Stimulated activated naive CD4-positive, alpha-beta T cell (primary cell): Measurements from ENCODE around the gene KRTAP10-10.
"Not testable (repeated sequence)": the region's sequence is repeated elsewhere in the genome, so short reads cannot be mapped to it uniquely, and the experiment has no call there.

Experiments
- DNase-seq, 6 experiments: peaks; one replicate each; lab custom pipeline; 2025; lab: John Stamatoyannopoulos, UW

Gene KRTAP10-10

DNA sequence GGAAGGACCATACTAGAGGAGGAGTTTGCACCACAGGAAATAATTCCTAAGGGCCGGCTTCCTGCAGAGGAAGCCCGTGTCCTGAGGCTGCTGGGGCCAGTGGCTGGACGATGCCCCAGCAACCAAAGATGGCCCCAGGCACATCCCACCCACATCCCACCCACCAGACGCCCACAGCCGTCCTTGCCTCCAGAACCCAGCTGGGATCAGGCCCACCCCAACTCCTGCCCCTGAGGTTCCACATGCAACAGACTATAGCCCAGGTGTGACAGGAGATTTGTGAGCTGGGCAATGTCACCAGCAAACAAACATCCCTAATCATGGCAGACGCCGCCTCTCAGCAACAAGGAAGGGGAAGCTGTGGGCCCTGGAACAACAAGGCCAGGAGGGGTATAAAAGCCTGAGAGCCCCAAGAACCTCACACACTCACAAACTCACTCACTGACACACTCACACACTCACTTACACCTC lies 10.4 kb upstream of the KRTAP10-10 start, which contains the start of gene KRTAP10-9:
KRTAP10-9 (plus strand) TSS at position 421 of the 471 bp plus-strand sequence. CDS start 79 bp downstream, outside the sequence.
- no peak for DNase-seq

DNA sequence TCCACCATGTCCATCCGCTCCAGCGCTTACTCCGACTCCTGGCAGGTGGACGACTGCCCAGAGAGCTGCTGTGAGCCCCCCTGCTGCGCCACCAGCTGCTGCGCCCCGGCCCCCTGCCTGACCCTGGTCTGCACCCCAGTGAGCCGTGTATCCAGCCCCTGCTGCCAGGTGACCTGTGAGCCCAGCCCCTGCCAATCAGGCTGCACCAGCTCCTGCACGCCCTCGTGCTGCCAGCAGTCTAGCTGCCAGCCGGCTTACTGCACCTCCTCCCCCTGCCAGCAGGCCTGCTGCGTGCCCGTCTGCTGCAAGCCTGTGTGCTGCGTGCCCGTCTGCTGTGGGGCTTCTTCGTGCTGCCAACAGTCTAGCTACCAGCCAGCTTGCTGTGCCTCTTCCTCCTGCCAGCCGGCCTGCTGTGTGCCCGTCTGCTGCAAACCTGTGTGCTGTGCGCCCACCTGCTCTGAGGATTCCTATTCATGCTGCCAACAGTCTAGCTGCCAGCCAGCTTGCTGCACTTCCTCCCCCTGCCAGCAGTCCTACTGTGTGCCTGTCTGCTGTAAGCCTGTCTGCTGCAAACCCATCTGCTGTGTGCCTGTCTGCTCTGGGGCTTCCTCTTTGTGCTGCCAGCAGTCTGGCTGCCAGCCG lies 9.9 kb upstream of the KRTAP10-10 start:
- DNase-seq = not testable (repeated sequence)

DNA sequence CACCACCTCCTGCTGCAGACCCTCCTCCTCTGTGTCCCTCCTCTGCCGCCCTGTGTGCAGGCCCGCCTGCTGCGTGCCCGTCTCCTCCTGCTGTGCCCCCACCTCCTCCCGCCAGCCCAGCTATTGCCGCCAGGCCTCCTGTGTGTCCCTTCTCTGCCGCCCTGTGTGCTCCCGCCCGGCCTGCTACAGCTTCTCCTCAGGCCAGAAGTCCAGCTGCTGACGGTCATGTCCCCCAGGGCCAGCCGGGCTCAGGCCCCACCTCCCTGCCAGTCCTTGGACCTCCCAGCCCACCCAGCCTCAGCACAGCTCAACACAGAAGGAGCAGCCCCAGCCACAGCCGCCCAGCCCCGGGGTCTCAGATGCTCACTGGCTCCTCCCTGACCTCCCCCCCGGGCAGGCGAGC lies 9.3 kb upstream of the KRTAP10-10 start:
- not testable (repeated sequence) for DNase-seq

DNA sequence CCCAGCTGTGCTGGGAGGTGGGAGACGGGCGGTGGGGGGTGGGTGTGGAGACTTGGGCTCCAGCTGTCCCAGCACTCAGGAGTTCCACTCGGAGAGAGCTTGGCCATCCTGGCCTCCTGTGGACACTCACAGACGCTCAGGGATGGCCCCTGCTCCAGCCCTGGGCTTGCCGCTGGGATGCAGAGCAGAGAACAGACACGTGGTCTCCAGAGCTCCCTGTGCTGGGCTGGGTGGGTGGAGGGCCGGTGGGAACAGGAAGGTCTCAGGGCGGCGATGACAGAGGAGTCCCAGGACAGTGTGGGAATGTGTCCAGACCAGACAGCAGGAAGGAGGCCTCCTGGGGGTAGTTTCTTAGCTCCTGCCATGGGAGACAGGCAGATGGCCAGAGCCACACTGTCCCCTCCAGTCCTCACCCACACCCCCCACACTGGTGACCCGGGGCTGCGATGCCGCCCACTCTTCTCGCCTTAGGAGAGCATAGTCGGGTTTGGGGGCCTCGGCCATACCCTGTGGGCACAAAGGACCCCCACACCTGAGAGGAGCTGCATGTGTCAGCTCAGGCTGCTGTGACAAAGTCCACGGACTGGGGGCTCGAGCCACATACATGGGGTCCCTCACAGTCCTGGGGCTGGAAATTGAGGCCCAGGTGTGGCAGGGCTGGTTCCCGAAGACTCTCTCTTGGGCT lies 8.3 kb upstream of the KRTAP10-10 start:
- no peak for DNase-seq

DNA sequence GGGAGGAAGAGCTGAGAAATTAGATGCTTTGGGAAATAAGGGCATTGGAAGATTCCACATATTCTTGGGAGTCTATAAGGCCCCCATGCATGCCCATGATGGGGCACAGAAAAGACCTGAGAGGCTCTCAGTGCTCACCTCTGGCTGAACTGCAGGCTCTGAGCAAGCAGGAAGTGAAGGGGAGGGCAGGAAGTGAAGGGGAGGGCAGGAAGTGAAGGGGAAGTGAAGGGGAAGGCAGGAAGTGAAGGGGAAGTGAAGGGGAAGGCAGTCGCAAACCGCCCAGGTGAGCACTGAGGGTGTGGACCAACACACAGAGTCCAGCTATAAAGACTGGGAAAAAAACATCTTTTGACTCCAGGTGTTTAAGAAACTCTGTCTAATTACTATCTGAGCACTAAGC lies 6.7 kb upstream of the KRTAP10-10 start:
- DNase-seq = peak in 1 of 6 experiments; percentile 9

DNA sequence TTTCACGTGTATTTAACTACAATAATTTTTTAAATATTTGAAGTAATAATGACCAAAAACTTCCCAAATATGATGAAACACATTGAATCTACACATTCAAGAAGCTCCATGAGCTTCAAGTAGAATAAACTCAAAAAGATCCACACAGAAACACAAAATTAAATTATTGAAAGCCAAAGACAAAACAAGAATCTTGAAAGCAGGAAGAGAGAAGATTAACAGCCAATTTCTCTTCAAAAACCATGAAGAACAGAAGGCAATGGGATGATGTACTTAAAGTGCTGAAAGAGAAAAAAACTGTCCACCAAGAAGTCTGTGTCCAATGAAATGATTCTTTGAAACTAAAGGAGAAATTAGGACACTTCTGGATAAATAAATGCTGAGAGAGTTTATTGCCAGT lies 5.1 kb upstream of the KRTAP10-10 start:
- no peak for DNase-seq

DNA sequence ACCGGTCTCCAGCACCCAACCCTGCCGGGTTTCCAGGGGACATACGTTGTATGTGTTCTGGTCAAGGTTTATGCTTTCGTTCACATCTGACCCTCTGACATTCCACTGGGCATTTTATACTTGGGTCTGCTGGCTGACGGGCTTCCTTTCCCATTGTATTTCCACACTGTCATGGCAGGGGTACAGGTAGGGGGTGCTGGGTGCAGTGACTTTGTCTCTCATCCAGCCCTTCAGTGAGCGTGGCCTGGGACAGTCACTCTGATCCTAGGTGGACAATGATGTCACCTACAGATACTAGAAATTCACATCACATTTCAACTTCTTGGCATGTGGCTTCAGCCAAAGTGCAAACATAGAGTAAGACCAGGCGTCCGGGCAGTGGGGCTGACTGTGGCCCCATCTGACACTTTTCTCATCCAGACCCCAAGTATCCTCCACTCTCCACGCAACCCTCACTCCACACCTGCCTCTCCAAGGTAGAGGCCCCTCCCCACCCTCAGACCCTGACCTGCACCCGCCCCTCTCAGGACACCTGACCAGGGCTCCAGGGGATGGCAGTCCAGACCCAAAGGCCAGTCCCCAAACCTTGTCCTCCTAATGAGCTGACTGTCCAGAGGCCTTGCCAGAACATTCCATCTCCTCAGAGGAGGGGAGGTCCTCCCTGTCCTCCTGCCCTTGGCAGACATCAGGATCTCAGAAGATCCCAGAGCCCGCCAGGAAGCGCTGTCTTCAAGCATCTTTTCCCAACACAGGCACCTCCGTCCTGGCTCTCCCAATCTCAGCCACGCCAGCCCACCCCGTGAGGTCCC lies 743 bp upstream of the KRTAP10-10 start:
- no peak for DNase-seq

DNA sequence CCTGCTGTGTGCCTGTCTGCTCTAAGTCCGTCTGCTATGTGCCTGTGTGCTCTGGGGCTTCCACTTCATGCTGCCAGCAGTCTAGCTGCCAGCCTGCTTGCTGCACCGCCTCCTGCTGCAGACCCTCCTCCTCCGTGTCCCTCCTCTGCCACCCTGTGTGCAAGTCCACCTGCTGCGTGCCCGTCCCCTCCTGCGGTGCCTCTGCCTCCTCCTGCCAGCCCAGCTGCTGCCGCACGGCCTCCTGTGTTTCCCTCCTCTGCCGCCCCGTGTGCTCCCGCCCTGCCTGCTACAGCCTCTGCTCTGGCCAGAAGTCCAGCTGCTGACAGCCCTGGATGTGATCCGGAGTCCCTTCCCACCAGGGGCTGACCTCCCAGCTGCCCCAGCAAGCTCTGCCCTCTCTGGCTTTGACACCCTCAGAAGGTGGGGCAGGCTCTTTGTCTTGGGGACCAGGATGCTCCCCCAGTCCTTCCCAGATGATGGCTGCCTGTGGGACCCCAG lies 744 bp downstream of the KRTAP10-10 start:
- DNase-seq = not testable (repeated sequence)

DNA sequence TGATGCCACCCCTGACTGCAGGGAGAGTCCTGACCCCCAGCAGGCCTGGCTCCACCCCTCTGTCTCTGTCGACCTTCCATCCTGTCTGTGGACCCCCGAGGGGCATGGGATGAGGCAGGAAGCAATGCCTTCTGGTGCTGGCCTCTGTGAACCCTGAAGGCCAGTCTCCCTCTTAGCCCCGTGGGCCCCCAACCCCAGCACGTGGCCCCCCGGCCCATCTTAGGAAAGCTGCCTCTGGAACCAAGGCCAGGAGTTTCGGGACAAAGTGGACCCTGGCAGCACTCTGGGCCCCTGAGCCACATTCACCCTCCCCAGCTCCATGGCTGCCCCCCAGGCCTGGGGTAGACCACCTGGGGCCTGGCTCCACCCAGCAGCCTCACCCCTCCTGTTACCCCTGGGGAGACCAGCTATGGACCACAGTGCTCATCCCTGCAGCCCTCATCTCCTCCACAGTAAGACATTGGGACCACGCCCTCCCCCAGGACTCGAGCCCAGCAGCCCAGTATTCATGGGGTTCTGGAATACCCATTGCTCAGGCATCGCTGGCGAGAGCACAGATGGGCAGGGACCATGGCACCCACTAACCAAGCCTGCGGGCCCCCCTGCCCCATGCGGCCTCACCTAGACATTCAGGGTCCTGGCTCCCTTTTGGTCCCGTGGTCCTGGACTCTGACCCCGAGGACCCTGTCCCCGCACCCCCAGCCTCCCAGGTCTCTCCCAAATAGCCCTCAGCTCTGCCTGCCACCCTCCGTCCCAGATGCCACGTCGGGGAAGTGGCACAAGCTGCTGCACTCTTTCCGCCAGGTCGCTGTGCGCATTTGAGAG lies 1.6 kb downstream of the KRTAP10-10 start:
- not testable (repeated sequence) for DNase-seq

DNA sequence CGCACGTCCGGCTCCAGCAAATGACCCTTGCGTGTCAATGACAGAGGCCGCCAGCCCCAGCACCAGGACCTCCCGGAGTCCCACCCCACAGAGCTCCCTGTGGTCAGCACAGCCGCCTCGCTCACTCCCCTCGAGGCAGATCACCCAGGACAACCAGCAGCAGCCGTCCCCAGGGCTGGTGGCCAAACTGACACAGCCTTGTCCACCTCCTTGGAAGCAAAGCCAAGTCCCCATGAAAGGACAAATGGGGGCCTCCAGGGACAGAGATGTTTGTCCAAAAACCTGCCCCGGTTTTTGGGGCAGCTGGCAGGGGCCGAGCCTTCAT lies 2.1 kb downstream of the KRTAP10-10 start:
- DNase-seq = no peak

DNA sequence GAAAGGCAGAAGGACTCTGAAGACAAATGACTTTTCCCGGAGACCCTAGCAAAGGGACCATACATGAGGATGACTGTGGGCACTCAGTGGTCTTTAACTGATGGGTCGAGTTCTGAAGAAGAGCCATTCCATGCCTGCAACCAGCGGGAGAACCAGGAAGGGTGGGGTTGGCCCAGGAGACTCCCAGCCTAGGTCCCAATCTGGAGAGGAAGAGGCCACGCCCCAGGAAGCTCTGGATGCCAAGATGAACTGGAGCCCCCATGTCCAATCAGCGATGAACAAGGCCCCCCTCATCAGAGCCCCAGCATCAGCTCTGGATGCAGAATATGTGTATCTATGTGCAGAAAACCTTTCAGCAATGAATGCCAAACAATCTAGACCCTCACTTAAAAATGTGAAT lies 3.6 kb downstream of the KRTAP10-10 start:
- no peak for DNase-seq

DNA sequence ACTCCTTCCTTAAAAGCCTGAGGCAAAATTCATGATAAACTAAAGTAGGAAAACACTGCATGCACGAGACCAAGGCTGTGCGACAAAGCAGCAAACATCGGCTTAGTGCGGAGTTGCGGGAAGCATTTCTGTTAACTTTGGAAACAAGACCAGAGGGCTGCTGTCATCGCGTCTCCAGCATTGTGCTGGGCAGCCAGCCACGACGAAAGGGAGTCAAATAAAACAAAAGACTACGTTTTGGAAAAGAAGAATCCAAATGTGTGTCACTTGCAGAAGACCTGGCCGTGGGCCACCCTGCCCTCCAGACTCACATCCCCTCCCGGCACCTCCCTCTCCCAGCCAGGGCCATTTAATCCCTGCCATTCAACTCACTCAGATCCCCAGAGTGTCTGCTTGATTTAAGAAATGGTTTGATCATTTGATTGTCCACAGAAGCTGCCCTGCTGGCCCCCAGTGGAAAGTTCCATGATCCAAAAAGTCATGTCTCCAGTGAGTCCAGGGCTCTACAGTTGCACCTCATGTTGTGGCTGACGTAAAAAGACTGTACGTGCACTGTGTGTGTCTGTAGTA lies 6.7 kb downstream of the KRTAP10-10 start:
- no peak for DNase-seq

DNA sequence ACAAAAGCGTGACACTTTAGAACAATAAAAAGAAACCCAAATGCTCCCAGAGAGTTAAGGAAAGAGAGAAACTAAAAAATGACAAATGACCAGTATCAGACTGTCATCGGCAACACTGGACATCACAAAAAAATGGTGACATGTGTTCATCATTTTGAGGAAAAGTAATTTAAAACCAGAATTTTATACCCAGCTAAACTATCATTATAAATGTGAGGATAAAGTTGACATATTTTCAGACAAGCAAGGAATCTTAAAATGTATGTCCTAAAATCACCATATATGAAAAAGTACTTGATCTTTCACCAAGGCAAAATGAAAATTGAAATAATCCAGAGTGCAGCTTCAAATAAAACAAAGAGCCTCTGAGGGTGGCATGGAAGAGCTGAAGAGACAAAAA lies 7.7 kb downstream of the KRTAP10-10 start:
- no peak for DNase-seq

DNA sequence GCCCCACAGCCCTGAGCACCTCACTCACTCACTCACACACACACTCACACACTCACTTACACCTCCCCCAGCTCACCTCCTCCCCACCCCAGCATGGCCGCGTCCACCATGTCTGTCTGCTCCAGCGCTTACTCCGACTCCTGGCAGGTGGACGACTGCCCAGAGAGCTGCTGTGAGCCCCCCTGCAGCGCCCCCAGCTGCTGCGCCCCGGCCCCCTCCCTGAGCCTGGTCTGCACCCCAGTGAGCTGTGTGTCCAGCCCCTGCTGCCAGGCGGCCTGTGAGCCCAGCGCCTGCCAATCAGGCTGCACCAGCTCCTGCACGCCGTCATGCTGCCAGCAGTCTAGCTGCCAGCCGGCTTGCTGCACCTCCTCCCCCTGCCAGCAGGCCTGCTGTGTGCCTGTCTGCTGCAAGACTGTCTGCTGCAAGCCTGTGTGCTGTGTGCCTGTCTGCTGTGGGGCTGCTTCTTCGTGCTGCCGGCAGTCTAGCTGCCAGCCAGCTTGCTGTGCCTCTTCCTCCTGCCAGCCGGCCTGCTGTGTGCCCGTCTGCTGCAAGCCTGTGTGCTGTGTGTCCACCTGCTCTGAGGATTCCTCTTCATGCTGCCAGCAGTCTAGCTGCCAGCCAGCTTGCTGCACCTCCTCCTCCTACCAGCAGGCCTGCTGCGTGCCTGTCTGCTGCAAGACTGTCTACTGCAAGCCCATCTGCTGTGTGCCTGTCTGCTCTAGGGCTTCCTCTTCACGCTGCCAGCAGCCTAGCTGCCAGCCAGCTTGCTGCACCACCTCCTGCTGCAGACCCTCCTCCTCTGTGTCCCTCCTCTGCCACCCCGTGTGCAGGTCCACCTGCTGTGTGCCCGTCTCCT lies 9.4 kb downstream of the KRTAP10-10 start, which contains the start of gene KRTAP10-11:
KRTAP10-11 (plus strand) TSS at position 49 of the 856 bp plus-strand sequence; CDS start at position 94, 45 bp downstream.
- DNase-seq = not testable (repeated sequence)

DNA sequence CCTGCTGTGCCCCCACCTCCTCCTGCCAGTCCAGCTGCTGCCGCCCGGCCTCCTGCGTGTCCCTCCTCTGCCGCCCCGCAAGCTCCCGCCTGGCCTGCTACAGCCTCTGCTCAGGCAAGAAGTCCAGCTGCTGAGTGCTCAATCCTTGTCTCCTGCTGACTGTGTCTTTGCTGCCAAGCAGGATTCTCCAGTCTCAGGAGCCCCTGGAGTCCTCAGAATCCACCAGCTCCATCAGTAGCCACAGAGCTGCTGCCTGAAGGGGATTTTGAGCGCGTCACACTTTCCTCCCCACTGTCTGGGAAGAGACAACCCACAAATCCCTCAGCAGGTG lies 10.0 kb downstream of the KRTAP10-10 start:
- no peak for DNase-seq

DNA sequence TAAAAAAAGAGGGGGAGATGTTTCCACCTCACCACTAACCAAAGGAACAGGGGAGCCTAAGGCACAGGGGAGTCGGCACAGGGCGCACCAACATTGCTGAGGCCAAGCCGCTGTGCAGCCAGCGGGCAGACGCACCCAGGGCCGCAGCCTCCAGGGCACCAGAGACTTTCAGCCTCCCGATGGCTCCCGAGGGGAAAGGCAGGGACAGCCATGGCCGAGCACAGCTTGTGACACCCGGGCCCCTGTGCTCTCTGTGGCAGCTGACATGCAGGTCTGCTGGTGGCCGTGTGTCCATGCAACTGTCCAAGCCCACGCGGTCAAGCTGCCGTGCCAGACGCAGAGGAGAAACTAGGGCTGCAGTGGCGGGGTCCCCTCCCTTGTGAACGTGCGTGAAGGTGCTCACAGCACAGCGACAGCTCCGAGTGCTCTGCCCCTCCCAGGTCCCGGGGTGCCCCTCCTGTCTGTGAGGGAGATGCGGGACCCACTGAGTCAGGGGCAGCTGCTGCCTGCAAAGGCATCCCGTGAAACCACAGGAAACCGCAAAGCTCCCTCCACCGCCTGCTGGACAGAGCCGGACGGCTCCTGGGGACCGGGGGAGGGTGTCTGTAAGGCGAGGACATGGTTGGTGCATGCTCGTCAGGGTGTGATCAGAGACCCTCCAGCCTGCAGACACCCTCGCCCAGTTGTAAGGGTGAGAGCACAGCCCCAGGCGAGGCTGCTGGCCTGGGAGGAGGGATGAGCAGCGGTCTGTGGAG lies 11.6 kb downstream of the KRTAP10-10 start:
- no peak for DNase-seq

DNA sequence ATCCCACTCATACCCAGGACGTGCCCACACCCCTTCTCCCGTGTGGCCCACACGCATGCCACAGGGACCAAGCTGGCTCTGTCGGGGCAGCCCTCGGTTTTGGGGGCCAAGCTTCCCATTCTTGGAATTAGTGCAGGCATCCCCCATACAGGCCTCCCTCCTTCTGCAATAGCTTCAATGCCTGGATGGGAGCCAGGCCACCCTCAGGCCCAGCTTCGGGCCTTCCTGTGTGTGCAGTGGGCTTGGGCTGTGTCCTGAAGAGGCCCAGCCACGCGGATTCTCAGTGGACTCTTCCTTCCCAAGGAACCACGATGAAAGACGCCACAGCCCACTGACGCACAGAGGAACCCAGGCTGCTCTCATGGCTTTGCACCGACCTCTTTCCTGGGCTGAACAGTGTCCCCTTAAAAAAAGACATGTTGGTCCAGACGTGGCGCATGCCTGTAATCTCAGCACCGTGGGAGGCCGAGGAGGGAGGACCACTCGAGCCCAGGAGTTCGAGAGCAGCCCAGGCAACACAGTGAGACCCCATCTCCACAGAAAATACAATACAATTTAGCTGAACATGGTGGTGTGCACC lies 12.5 kb downstream of the KRTAP10-10 start:
- DNase-seq = no peak

DNA sequence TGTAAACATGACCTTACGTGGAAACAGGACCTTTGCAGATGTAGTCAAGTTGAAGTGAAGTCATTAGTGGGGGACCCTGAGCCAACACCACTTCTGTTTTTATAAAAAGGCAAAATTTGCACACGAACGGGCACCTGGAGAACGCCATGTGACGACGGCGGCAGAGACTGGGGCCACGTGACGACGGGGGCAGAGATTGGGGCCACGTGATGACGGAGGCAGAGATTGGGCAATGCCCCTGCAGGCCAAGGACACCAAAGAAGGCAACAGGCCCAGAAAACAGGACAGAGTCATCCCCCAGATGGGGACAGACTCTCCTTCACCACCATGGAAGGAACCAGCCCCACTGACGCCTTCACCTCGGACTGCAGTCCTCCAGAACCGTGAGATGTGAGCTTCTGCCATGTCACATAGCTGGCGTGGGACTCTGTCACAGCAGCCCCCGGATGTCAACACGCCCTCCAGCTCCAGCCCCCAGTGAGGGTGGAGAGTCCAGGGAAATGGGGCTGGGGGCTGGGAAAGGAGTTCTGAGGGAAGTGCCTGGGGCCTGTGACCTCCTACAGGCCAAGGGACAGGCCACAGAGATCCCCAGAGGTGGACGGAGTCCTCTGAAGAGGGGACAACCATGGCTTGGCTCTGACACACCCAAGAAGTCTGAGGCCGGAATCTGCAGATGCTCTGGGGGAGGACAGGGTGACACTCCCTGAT lies 13.3 kb downstream of the KRTAP10-10 start:
- no peak for DNase-seq
